NCI-H748 treated with DMSO at 0.1 percent for 48 hours (cell line): ENCODE results near the gene BCAS3.
"Not testable (repeated sequence)": the region's sequence is repeated elsewhere in the genome, so short reads cannot be mapped to it uniquely, and the experiment has no call there.

Experiments used
- DNase-seq: peaks from one replicate; lab custom pipeline; 2025; lab: John Stamatoyannopoulos, UW

The BCAS3 gene

DNA sequence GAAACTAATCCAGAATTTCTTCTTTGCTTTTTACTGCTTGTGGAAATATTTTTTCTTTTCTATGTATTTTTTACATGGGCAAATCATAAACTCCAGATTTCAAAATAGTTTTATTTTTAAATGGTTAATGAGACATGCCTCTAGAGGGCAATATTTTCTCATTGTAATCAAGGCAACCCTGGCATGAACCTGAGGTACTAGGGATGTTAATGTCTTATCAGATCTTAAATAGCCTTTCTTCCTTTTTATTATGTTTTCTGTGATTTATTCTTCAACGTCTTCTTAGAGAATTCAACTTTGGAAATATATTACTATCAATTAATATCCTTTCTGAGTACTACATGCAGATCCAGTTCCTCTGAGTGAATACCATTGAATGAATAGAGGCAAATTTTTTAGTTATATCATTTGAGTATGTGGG lies 324.7 kb downstream of the BCAS3 start:
- DNase-seq = no peak

DNA sequence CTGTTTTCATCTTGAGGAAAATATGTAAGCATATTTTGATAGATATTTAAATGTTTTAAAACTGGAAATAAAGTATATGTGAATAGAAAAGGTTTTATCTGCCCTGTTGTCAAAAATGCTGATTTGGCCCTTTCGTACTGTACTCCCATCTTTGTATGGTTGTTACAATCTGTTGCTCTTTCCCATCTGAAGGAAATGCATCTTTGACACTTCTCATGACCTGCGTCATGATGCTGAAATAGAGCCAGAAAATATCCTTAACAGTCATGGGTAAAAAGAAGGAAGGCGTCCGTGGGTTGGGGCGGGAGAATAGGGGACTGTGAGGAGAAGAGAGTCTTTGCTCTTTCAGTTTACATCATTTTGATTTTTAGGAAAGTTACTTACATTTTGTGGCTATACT lies 327.7 kb downstream of the BCAS3 start:
- DNase-seq = no peak

DNA sequence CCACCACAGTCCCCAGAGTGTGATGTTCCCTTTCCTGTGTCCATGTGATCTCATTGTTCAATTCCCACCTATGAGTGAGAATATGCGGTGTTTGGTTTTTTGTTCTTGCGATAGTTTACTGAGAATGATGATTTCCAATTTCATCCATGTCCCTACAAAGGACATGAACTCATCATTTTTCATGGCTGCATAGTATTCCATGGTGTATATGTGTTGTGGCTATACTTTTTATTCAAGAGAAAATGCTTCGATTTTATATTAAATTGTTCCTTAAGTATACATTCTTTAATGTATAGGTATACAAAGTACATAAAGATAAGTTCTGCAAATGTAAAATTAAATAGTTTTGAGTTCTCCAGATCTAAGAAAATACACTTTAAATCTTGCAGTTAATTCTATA lies 328.3 kb downstream of the BCAS3 start:
- not testable (repeated sequence) for DNase-seq

DNA sequence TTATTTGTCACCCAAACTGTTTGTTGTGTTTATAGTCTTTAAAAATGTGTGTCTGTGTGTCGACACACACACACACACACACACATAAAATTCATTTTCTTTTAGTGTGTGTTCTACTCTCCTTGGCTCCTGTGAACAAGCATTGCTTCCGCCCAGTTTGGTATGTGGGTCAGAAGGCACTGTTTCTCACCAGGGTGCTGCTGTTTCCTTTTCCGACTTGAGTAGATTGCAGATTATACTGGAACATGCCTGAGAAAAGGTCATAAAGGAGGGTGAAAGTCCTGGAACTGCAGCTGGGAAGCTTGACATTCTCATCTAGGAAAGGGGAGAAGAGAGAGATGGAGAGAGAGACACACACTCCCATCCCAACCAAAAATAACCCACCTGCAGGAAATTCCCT lies 330.3 kb downstream of the BCAS3 start:
- DNase-seq = no peak

DNA sequence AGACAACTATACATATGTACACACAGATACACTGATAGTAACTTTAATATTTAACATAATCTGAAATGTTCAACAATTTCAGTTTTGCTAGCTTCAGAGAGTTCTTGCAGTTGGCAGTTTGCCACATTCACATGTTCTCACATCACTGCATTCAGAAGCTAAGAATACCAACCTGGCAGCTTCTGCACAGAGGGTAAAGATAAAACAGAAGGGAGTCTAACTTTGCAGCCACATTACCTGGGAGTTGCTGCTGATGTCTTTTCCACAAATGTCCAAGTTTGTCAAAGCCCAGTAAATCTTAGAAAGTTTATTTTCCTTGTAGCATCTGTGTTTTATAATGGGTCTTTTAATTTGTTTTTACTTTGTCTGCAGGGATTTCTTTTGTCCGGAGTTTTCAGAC lies 332.0 kb downstream of the BCAS3 start:
- no peak for DNase-seq

DNA sequence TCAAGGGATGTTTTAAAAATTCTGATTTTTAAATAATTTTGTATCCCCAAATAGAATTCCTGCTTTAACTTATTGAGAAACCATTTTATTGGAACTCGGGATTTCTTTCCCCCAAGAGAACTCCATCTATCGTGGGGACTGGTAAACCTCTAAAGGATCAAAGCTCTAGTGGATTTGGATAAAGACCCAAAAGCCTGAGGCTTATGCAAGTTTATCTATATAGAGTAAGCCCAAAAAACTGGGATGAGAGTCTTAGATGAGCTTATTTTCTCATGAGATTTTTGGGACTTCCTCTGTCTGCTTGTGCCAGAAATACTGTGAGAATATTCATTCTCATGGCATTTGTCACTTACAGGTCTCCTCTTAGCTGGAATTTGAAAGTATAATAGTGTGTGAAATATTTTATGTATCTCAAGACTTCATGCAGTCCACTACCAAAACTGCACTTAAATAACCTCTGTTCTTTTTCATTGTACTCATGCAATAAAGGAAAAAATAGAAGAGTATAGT lies 333.1 kb downstream of the BCAS3 start:
- DNase-seq = no peak

DNA sequence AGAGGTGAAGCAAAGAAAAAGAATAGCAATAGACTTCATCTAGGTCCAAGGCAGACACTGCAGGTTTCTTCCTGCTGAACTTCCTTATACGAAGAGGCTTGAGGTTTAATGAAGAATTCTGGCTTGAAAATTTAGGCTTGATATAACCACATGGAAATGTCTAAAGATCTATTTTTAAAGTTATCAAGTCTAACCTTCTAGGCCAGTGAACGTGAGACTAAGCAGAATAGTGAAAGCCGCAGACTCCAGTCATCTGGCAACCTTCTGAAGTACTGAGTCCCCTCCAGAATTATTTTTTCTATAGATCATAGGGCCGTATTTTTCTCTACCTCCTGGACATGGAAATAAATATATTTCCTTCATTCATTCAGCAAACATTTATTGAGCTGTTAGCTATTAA lies 333.6 kb downstream of the BCAS3 start:
- no peak for DNase-seq

DNA sequence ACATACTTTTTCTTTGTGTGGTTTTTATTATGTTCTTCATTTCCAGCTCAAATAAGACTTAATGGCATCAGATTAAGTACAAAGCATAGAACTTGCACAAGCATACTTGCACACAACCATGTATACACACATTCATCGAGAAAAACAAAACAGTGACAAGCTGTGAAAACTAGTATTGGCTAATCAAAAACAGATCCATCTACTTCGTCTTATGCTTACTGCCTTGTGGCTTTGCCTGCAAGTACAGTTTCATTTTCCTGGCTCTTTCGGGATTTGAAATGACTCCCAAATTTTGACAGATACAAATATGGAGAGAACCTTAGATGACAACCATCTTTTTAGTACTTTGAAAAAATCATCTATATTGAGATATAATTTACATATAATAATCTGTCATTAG lies 338.3 kb downstream of the BCAS3 start:
- no peak for DNase-seq

DNA sequence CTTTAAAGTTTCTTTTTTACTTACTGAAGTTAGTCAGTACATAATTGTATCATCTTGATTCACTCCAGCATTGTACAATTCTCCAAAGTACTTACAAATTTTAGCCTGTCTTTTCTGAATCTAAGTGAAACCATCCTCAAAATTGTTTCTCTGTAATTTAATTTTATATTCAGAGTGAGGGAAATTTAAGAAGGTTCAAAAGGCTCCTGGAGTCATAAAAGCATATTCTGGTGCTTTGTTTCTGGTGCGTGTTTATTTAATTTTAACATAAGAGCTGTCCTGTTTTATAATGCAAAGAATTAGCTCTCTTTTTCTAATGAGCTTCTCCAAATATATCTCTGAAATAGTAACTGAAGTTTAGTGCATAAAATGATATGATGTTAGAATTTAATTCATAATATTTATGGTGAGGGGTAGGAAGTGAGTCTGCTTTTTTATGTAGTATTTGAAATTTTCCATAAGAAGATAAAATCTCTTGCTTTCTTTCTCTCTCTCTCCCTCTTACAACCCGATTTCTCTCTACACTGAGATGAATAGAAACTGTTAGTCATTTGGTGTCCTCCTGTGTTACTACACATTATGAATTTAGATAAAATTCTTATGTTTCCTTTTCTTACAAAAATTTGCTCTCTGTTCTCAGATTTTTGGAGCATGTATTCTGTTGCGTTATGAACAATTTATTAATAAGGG lies 339.8 kb downstream of the BCAS3 start:
- no peak for DNase-seq

DNA sequence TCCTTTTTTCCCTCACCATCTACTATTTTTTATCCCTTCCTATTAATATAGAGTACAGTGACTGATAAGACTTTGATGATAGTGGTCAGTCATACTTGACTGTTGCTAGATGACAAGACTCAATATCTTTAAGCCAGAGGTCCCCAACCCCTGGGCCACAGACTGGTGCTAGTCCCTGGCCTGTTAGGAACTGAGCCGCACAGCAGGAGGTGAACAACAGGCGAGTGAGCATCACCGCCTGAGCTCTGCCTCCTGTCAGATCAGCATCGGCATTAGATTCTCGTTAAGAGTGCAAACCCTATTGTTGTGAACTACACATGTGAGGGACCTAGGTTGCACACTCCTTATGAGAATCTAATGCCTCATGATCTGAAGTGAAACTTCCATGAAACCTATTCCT lies 341.3 kb downstream of the BCAS3 start:
- no peak for DNase-seq

DNA sequence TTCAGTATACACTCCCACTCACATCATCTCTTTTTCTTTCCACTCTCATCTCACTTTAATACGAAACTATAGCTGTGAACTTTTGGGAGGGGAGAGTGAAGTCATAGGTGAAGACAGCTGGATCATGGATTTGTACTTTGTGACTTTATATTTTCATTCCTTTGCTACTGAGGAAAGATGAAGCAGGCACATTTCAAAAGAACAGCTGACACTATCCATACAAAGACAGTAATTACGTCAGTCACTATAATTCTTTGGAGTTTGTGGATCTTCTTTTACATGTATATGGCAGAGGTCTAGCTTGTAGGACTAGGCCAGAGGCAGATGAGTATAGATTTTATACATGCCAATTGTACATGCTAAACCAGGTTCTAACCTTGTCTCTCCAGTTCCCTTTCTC lies 346.3 kb downstream of the BCAS3 start:
- DNase-seq = no peak

DNA sequence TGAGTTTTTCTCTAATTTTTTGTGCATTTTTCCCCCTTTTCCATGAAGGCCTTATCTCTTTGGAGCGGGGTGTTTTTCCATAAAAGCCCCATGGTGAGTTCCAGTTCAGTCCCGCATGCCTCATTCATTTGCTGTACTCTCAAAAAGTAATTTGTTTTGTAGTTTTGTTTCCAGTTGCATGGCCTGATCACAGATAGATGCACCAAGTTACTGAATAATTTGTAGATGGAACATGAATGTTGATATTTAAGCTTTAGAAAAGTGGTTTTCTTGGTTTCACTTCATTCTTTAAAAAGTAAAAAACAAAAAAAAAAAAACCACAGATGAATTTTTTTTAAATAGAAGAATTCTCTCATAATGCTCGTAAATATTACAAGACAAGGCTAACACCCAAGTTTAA lies 349.2 kb downstream of the BCAS3 start:
- DNase-seq = no peak

DNA sequence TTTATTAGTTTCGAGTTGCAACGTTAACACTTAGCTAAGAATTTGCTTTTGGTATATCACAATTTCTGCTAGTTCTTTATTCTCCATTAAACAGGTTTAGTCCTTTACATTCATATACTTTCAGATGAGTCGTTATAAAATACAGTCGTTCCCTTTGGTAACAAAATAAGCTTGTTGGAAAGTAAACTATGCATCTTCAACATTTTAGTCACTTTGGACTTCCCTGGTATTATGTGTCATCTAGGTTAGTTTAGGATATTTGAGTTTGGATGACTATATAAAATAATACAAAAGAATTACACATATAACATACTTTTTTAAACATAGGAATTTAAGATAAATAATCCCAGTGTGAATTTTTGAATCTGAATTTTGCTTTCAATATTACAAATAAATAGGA lies 351.5 kb downstream of the BCAS3 start:
- DNase-seq = no peak

DNA sequence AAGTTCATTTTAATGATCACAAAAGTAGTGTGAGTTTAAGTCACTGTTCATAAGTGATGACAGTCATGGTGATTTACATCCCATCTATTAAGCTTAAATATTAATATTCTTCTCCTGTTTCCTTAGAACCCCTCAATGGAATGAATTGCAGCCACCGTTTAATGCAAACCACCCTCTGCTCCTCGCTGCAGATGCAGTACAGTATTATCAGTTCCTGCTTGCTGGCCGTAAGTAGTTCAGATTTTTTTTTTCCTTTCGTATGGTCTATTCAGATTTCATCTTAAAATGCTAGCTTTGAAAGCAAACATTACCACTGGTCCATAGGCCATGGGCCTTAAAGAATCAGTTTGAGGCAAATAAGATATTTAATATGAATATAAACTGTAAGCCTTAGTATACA lies 363.0 kb downstream of the BCAS3 start:
- no peak for DNase-seq

DNA sequence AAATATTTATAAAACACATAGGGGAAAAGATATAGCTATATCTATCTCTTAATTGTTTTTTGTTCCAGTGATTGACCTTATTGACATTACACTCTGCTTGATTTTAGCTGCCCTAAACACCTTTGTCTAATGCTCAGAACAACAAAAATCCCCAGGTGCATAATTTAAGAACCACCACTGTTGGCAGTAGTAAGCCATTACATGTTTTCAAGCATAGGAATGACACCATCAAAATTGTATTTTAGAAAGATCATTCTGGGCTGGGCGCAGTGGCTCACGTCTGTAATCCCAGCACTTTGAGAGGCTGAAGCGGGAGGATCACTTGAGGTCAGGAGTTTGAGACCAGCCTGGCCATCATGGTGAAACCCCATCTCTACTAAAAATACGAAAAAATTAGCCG lies 364.7 kb downstream of the BCAS3 start:
- not testable (repeated sequence) for DNase-seq

DNA sequence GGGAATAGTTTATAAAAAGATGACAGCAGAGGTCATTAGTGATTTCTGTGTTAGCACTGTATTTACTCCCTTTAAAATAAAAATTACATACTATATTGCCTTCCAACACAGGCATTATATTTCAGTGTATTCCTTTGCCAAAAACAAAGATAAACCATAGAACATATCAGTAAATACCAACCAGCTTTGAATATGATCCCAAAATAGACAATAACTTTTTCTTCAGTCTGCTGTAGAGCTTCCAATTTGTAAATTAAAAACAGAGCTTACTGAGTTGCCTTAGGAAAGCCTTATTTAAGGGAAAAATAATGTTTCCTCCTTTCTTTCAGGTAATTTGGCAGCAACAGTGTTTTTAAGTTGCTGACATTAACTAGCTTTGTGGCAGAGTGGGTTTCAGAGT lies 369.9 kb downstream of the BCAS3 start:
- DNase-seq = no peak

DNA sequence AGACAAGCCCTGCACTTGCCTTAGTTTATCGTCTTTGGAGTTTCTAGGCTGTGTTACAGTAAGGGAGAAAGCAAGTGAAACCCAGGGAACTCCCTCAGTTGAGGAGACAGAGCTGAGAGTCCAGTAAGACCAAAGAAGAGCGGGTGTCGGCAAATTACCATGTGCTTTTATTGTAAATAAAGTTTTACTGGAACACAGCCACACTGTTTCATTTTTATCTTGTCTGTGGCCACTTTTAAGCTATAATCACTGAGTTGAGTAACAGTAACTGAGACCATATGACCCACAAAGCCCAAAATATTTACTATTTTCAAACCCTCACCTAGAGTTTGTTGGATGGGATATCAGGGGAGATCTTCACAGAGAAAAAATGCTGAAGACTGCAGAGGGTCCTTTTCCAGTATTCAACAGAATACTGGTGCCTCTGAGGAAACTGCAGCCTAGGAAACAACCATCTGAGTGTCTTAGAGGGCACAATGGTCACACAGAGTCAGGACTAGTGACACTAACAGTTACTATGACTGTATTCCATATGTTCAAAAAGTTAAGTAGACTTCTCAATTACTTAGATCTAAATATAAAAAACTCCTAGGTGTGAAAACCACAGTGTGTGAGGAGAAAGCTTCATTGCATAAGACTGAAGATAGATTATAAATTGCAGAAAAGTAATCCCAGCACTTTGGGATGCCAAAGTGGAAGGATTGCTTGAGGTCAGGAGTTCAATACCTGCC lies 370.9 kb downstream of the BCAS3 start:
- no peak for DNase-seq

DNA sequence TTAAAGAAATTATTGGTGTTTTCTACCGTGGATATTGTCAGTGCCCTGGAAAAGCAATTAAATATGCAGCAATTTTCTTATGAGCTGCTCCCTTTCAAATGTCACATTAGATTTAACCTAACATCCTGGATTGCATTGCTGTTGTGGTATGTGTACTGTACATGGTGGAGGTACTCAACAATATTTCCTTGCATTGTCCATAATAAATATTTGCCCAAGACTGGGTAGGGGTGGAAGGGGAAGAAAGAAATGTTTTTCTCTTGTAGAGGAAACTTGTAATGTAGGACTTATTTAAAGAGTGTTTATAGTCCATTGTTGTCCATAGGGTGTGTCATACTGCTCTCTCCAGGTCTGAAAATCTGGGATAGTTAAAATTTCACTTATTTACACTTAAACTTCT lies 375.8 kb downstream of the BCAS3 start:
- no peak for DNase-seq

DNA sequence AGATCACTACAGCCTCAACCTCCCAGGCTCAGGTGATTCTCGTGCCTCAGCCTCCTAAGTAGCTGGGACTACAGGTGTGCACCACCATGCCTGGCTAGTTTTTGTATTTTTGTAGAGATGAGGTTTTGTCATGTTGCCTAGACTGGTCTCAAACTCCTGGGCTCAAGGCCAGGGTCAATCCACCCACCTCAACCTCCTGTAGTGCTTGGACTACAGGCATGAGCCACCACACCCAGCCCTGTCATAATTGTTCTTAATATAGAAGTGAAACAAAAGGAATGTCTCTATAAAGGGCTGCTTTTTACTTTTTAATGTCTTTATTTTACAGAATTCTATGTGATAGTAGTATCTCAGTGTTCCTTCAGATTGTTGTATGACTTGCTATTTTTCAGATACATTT lies 376.8 kb downstream of the BCAS3 start:
- no peak for DNase-seq

DNA sequence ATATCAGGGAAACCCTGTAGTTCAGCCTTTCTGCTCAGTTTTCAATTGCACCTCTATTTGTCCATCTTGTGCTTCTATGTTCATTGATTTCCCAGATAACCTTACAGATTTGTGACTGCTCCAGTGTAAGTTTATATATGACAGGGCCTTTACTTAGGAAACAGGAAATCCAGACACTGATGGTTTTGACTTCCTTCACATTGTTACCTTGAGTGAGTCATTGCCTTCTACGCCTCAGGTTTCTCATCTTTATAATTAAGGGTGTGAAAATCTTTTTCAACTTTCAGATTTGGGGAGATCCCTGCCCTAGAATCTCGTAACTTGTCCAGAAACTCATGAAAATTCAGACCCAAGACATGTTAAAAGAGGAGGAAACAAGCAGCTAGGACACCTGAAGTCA lies 379.6 kb downstream of the BCAS3 start:
- no peak for DNase-seq

DNA sequence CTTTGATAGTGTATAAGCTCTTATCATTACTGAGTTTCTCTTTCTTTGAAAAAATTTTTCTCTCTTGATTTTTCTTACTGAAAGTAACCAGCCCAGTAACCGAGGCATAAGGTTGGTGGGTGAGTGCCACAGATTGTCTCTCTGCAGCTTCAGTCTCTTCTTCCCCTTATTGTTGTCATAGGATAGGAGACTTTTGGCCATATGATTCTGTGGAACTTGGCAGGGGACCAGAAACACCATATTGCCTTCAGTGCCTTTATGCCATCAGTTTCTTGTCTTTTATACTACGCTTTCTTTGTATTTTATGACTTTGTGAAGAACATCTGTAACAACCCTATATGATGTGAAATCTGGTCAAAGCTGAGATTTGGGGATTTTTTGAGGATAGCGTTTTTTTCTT lies 380.4 kb downstream of the BCAS3 start:
- no peak for DNase-seq

DNA sequence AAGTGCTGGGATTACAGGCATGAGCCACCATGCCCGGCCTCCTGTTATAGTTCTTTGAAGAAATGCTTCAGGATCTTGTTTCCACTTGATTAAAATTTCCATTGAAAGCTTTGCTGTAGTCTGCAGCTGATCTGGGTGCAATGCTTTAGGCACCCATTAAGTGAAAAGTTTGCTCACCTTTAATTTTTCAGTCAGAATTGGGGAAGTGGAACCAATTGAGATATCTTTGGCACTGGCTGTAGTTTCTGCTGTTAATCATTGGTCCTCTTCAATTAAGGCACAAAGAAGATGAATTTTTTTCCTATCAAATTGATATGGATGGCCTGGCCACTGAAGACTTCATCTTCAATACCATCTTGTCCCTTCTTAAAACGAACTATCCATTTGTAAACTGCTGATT lies 385.9 kb downstream of the BCAS3 start:
- no peak for DNase-seq

DNA sequence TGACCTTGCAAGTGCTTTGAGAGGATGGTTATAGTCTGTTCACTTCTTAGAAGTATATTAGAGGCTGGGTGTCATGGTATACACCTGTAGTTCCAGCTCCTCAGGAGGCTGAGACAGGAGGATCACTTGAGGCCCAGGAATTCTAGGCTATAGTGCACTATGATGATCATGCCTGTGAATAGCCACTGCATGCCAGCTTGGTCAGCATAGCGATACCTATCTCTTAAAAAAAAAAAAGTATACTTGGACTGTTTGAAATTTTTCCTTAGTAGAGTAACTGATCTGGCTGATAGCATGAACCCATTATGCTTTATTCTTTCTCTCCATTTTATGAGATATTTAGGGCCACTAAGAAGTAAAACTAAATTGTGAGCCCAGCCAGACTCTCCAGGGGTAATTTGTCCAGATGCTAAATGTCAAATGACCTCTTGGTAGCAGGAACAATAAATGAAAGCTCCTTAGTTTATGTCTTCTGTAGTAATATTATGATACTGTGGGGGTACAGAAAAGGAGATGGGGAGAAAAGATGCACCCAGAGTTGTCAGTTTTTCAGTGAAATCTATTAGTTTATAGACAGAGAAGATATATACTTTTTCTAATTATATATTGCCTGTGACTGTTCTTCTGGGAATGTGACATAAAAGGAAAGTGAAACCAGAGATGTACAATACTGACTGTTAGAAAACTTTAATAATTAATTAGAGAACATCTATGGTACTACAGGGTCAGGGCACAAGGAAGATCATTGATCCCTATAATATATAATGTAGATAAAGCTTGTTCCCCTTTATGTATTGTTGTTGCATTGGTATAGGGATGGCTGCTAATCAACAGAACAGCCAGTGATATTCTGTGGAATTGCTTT lies 386.7 kb downstream of the BCAS3 start:
- no peak for DNase-seq
